Hepatic stellate cell (primary cell): ENCODE results near the gene KRT6C.

ENCODE experiments used
- DNase-seq: peaks from one replicate; pipeline ENCODE4 v3.0.0; 2011; ENCODE audit warnings: low spot score

The KRT6C gene

DNA sequence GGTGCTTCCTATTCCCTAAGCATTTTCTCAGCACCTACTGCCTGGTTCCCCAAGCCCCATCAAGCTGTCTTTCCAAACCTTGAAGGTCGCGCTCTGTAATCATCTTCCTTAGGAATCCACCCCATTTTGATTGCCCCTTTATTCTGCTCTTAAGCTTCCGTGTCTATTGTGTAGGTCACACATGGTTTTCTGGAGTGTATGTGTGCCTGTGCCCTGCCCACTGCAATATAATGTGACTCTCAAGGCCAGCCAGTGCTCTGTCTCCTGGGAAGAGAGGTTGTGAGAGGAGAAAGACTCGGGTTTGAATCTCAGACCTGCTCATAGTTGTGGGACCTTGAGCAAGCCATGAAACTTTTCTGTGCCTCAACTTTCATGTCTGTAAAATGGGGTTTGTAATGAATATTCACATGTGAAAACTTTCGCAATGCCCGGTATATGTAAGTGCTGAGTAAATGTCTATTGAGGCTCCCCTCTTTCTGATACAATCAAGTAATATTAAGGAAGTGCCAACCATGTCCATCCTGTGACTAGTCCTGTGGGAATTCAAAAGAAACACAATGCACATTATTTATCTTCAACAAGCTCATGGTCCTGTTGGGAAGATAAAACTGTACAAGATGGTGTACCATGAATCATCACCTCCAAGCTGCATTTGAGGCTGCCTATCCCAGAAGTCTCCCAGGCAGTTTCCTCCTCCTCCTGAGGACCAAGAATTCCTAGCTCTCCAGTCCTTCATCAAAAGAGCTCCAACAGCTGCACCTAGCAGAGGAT is 38.7 kb downstream of the KRT6C start:
- DNase-seq, result no peak

DNA sequence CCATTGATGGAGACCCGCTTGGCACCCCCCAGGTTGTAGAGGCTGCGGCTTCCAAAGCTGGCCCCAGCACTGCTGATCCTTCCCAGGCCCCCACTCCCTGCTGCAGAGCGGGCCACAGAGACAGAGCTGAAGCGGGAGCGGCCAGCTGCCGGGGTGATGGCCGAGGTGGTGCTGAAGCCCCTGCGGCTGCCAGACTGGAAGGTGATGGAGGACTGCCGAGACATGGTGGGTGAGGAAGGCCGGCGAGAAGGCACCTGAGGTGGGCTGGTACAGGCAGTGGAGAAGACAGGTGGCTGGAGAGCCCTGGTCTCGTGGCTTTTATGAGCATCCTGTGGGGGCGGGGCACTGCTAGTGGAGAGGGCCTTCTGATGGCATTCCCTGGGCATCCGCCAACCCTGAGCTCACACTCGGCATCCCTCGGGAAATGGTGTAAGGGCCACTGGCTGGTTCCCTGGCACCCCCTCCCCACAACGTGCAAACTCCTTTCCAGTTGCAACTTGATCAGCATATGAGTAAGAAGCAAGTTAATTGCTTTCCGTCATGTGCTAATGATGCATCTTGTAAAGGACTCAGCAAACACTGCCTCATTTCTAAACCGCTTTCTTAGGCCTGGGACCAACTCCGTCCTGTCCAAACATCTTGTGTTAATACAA is 39.4 kb downstream of the KRT6C start, which contains the start of gene KRT75:
Gene KRT75 (minus strand): TSS at position 291 of the 653 bp plus-strand sequence. CDS start 67 bp downstream, at position 224.
- DNase-seq, result no peak

DNA sequence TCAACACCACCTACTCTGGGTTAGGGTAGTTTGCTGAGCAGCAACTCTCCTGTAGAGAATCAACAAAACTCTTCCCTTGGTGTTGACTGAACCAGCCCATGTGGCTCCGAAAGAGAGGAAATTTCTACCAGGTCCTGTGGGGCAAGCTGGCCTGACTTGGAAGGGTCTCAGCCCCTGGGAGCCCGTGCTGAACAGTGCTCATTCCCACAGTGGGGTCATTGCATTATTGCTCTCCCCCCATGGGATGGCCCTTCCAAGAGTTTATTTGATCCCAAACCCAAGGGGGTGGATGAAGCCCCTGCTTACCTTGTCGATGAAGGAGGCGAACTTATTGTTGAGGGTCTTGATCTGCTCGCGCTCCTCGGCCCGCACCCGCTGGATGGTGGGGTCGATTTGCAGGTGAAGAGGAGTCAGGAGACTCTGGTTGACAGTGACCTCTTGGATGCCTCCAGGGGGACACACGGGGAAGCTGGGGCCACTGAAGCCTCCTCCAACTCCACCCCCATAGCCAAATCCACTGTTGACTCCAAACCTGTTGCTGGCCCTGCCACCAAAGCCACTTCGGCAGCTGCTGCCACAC is 40.0 kb downstream of the KRT6C start:
- no peak for DNase-seq

DNA sequence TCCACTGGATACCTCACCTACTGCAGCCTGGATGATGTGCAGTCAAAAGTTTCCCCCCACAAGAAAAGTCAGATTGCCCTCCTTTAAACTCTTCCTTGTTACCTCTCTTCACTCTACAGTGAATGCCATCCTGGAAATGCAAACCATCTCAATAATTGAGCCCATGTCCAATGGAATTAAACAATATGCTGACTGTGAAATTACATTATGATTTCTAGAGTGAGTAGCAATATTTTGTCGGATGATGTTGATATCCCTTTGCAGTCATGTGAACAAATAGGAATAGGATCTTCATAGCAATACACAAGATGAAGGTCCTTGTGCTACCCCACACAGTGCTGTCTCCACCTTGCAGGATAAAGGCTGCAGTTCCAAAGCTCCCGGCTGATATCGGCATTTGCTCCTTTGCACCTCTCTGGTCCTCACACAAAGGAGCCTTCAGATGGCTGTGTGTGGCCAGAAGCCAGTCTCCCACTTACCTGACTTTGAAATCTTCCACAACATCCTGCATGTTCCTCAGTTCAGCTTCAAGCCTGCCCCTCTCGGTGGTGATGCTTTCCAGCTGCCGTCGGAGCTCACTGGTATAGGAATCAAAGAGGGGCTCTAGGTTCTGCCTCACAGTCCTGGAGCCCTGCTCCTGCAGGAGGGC is 40.9 kb downstream of the KRT6C start:
- DNase-seq, result no peak

DNA sequence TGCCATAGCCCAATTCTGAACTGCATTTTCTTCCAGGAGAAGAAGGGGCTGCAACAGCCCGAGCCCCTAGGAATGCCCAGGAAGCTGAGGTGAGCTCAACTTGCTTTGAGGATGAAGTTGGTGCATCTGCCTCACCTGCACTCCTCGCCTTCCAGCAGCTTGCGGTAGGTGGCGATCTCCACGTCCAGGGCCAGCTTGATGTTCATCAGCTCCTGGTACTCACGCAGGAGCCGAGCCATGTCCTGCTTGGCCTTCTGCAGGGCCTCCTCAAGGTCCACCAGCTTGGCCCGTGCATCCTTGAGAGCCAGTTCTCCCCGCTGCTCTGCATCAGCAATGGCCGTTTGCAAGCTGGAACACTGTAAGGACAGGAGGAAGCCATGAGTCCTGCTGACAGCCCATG is 45.5 kb downstream of the KRT6C start:
- DNase-seq, result no peak

DNA sequence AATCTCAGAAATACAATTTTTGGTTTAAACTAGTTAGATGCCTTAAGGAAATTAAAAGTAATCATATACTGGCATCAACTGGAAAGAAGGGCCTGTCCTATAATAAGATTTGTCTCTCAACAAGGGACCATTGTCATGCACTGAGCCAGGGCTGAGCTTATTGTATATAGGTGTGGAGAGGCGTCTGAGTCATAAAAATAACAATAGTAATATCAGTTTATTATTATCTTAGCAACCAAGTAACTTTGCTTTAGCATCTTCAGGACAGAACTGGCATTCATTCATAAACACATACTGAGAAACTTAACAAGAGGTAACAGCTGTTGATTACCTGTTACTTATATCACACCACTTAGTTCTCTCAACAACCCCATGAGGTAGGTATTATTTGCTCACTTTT is 46.5 kb downstream of the KRT6C start:
- no peak for DNase-seq

DNA sequence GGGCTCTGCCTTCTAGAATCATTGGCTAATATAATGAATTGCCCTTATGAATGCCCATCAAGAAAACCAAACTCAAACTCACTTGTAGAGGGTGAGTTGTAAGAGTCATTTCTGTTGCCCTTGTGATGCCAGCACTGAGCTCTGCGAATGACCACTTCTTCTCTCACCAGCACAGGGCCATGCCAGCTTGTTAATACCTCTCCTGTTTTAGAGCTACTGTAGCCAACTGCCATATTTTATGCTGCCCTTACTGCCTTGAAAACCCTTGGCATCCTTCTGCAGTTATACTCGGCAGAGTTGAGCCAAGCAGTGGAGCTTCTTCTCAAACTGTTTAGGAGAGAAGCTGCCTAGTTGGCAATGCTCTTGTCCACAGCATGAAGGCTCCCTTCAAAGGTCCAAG is 47.6 kb downstream of the KRT6C start:
- no peak for DNase-seq

DNA sequence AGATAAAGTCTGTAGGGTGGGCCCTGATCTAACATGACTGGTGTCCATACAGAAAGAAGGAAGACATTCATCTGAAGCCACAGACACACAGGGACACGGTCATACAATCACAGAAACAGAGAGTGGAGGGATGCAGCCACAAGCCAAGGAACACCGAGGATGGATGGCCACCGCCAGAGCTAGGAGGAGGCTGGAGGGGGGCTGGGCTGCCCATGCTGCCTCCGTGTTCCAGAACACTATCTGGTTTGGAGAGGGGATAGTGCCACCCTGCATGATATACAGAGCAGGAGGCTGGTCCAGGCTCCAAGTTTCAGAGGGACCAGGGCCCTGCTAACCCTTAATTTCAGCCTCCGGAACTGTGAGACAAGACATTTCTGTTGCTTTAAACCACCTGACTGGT is 48.1 kb downstream of the KRT6C start:
- DNase-seq, result no peak

DNA sequence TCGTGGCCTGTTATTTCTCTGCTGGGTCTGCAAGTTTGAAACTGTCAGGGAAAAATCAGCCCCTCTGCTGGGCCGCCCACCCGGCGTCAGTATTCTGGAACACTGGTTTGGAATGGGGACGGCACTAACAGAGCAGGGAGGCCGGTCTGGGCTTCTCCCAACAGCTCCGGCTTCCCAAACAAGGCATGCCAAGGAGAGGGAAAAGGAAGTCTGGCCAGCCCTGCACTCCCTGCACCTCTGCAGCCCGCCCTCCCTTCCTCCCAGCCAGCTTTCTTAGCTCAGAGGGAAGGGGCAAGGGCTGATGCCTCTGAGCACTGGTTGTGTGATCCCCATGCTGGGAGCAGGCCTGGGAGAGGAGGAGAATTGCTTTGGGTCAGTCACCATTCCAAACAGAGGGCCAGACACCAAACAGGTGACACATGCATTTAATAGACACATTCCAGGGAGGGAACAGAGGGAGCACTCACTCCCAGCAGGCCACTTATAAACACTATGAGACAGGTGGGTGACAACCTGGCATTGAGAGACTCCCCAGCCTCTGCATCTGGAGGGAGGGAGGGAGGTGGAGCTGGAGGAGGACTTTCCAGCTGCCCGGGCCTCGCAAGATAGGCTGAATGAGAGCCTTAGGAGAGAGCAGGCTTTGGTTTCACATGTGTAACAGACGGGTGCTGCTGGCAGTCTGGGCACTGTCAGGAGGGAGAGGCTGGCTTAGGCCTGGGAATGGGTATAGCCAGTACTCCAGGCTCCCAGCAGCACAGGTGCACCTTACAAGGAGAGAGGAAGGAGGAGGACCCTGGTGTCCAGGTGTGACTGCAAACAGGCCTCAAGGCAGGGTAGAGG is 49.7 kb downstream of the KRT6C start:
- no peak for DNase-seq

DNA sequence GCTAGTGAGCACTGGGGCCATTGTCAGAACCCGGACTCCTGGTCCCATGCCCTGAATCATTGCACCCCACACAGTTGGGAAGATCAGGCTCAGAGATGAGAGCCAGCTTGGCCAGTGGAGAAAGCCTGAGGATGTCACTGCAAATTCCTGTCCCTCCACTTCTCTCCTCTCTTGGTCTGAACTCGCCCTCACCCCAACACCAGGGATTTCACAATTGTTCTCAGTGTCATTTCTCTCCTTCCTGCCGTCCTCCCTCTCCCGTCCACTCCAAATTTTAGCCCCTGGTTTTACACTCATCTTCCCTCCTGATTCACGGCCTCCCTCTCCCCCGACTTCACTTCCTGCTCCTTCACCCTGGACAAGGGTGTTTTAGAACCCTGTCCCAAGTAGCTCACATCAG is 50.6 kb downstream of the KRT6C start:
- no peak for DNase-seq

DNA sequence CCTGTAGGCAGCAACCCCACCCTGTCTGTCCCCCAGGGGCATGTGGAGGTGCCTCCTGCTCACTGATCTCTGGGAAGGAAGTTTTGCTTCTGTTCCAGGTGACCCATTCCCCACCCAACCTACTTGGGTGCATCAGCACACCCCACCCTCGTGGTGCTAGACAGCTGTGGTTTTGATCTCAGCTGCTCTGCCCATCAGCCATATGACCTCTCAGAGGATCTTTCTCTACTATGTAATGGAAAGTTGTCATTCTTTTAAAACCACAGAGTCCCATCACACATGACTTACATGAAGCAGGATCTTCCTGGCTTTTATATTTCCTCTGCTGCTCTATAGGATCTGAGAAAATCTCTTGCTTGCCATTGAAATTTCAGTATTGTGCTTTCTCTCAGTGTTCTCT is 53.9 kb downstream of the KRT6C start:
- DNase-seq, result no peak

DNA sequence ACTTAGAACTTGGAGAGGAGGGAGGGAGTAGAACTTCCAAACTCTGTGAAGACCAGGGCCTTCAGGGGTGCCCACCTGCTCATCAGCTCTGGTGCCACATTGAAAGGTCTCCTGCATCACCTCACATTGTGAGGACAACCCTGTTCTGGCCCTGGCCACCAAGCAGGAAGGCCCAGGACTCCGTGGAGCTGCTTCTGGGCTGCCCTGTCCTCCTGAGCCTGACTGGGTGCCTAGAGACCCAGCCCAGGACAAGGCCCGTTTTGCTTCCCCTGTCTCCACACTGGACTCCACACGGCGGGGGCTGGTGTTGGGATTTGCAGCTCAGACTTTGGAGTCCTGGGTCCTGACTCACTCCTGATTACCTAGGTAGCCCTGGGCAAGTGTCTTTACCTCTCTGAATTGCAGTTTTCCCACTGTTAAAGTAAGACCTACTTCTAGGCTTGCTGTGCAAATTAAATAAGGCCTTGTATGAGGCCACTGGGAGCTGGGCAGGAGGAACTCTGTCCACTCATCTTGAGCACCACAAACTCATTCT is 55.0 kb downstream of the KRT6C start:
- DNase-seq, result no peak
